IMR-90 (cell line): Measurements from ENCODE around the gene ERN1.

Experiments used
- BHLHE40 ChIP-seq: fragments of 150-350 bp; IDR thresholded peaks from 2 replicates; pipeline ENCODE4 v1.6.1; 2016; ENCODE audit warnings: mild to moderate bottlenecking, low read depth, low read length
- CEBPB ChIP-seq: IDR thresholded peaks from 2 replicates; pipeline ENCODE4 v1.6.1; 2012; ENCODE audit warnings: low read depth, low read length, improper control_type of control experiment
- FOS ChIP-seq: fragments of 150-350 bp; IDR thresholded peaks from 2 replicates; pipeline ENCODE4 v1.6.1; 2016; ENCODE audit warnings: low read depth, low read length
- MAZ ChIP-seq: IDR thresholded peaks from 2 replicates; pipeline ENCODE4 v1.6.1; 2012; ENCODE audit warnings: low read depth, mild to moderate bottlenecking, low read length, improper control_type of control experiment, moderate library complexity, borderline replicate concordance
- MXI1 ChIP-seq: IDR thresholded peaks from 2 replicates; pipeline ENCODE4 v1.6.1; 2012; ENCODE audit warnings: low read depth, mild to moderate bottlenecking, low read length, moderate library complexity, borderline replicate concordance
- NFE2L2 ChIP-seq: fragments of 150-350 bp; IDR thresholded peaks from 2 replicates; pipeline ENCODE4 v1.6.1; 2016; ENCODE audit warnings: low read depth, mild to moderate bottlenecking, low read length
- POLR2A ChIP-seq: IDR thresholded peaks from 2 replicates; pipeline ENCODE4 v1.6.1; 2012; ENCODE audit warnings: mild to moderate bottlenecking, low read depth, low read length
- RAD21 ChIP-seq: IDR thresholded peaks from 2 replicates; pipeline ENCODE4 v1.6.1; 2012; ENCODE audit warnings: low read length, improper control_type of control experiment
- RCOR1 ChIP-seq: IDR thresholded peaks from 2 replicates; pipeline ENCODE4 v1.6.1; 2012; ENCODE audit warnings: mild to moderate bottlenecking, low read length, improper control_type of control experiment; ENCODE audit not compliant: insufficient replicate concordance
- RFX5 ChIP-seq: IDR thresholded peaks from 2 replicates; pipeline ENCODE4 v1.8.0; 2012; ENCODE audit warnings: low read depth, mild to moderate bottlenecking, low read length, moderate library complexity
- SMC3 ChIP-seq: fragments of 150-350 bp; IDR thresholded peaks from 2 replicates; pipeline ENCODE4 v1.6.1; 2016; ENCODE audit warnings: low read depth, mild to moderate bottlenecking, antibody characterized with exemption, low read length, moderate library complexity
- TF ChIP-seq, protein P1 (sequence below): conservative IDR thresholded peaks from 2 replicates; pipeline ENCODE4 v1.5.1; 2012; ENCODE audit warnings: mild to moderate bottlenecking, low read depth, low read length, improper control_type of control experiment
- TF ChIP-seq, protein P2 (sequence below): fragments of 150-350 bp; IDR thresholded peaks from 2 replicates; pipeline ENCODE4 v1.6.1; 2016; ENCODE audit warnings: low read depth, mild to moderate bottlenecking, low read length, moderate library complexity, borderline replicate concordance
- TF ChIP-seq, protein P3 (sequence below): fragments of 150-350 bp; IDR thresholded peaks from 2 replicates; pipeline ENCODE4 v1.6.1; 2017; ENCODE audit warnings: mild to moderate bottlenecking, antibody characterized with exemption, low read length, low read depth

DNA sequence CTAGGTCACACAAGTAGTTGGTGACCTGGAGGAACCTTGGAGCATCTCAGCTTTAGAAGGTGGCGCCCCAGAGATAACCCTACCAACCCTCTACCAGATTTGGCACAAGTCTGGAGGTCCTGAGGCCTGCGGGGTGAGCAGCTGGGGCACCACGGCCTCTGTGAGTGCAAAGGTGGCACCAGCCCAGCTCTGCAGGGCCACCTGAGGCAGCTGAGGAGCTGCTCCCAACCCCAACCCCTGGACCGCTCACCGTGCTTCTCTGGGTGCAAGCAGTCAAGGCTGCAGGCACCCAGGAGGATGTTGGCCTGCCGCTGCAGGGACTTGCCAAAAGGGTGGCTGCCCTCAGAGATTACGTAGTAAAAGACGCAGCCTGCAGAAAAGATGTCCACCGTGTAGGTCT lies 81.1 kb downstream of the ERN1 start:
- no peak for TF ChIP-seq POLR2A
- no peak for TF ChIP-seq MXI1
- TF ChIP-seq, protein P1, sequence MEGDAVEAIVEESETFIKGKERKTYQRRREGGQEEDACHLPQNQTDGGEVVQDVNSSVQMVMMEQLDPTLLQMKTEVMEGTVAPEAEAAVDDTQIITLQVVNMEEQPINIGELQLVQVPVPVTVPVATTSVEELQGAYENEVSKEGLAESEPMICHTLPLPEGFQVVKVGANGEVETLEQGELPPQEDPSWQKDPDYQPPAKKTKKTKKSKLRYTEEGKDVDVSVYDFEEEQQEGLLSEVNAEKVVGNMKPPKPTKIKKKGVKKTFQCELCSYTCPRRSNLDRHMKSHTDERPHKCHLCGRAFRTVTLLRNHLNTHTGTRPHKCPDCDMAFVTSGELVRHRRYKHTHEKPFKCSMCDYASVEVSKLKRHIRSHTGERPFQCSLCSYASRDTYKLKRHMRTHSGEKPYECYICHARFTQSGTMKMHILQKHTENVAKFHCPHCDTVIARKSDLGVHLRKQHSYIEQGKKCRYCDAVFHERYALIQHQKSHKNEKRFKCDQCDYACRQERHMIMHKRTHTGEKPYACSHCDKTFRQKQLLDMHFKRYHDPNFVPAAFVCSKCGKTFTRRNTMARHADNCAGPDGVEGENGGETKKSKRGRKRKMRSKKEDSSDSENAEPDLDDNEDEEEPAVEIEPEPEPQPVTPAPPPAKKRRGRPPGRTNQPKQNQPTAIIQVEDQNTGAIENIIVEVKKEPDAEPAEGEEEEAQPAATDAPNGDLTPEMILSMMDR: no peak
- TF ChIP-seq, protein P2, sequence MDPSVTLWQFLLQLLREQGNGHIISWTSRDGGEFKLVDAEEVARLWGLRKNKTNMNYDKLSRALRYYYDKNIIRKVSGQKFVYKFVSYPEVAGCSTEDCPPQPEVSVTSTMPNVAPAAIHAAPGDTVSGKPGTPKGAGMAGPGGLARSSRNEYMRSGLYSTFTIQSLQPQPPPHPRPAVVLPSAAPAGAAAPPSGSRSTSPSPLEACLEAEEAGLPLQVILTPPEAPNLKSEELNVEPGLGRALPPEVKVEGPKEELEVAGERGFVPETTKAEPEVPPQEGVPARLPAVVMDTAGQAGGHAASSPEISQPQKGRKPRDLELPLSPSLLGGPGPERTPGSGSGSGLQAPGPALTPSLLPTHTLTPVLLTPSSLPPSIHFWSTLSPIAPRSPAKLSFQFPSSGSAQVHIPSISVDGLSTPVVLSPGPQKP: no peak
- no peak for TF ChIP-seq SMC3
- no peak for TF ChIP-seq RFX5
- TF ChIP-seq CEBPB: no peak
- TF ChIP-seq, protein P3, sequence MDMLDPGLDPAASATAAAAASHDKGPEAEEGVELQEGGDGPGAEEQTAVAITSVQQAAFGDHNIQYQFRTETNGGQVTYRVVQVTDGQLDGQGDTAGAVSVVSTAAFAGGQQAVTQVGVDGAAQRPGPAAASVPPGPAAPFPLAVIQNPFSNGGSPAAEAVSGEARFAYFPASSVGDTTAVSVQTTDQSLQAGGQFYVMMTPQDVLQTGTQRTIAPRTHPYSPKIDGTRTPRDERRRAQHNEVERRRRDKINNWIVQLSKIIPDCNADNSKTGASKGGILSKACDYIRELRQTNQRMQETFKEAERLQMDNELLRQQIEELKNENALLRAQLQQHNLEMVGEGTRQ: no peak
- no peak for TF ChIP-seq MAZ
- TF ChIP-seq BHLHE40: no peak
- no peak for TF ChIP-seq FOS
- TF ChIP-seq RAD21: no peak
- no peak for TF ChIP-seq NFE2L2
- no peak for TF ChIP-seq RCOR1
